ENCODE measurements around the gene NDUFAF2. TPM values are rescaled to one million over a fixed set of nuclear protein-coding genes. Genes with fewer than 3 reads are reported as not detected.

Gene NDUFAF2
- total and polyA plus RNA-seq, 2 of the 8 experiments (the other 6 are each of a cell fraction or from before 2014, with no cell fraction given), result 10.7 to 46.5 TPM

DNA sequence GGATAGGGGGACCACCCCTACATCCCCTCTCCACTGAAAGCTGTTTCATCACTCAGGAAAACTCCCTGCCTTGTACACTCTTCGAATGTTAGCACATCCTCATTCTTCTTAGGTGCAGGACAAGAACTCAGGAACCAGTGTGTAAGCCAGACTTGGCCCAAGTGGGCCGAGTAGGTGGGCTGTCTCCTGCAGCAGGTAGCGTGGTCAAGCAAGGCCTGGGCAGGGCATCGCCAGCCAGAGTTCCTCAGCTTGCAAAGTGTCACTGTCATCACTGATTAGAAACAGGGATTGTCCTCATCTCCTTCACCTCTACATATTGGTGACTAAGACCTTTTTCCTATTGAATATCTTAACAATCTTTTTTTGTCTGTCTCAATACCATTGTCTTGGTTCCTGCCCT is 194.9 kb downstream of the NDUFAF2 start (continued):
- TF ChIP-seq, protein P1, sequence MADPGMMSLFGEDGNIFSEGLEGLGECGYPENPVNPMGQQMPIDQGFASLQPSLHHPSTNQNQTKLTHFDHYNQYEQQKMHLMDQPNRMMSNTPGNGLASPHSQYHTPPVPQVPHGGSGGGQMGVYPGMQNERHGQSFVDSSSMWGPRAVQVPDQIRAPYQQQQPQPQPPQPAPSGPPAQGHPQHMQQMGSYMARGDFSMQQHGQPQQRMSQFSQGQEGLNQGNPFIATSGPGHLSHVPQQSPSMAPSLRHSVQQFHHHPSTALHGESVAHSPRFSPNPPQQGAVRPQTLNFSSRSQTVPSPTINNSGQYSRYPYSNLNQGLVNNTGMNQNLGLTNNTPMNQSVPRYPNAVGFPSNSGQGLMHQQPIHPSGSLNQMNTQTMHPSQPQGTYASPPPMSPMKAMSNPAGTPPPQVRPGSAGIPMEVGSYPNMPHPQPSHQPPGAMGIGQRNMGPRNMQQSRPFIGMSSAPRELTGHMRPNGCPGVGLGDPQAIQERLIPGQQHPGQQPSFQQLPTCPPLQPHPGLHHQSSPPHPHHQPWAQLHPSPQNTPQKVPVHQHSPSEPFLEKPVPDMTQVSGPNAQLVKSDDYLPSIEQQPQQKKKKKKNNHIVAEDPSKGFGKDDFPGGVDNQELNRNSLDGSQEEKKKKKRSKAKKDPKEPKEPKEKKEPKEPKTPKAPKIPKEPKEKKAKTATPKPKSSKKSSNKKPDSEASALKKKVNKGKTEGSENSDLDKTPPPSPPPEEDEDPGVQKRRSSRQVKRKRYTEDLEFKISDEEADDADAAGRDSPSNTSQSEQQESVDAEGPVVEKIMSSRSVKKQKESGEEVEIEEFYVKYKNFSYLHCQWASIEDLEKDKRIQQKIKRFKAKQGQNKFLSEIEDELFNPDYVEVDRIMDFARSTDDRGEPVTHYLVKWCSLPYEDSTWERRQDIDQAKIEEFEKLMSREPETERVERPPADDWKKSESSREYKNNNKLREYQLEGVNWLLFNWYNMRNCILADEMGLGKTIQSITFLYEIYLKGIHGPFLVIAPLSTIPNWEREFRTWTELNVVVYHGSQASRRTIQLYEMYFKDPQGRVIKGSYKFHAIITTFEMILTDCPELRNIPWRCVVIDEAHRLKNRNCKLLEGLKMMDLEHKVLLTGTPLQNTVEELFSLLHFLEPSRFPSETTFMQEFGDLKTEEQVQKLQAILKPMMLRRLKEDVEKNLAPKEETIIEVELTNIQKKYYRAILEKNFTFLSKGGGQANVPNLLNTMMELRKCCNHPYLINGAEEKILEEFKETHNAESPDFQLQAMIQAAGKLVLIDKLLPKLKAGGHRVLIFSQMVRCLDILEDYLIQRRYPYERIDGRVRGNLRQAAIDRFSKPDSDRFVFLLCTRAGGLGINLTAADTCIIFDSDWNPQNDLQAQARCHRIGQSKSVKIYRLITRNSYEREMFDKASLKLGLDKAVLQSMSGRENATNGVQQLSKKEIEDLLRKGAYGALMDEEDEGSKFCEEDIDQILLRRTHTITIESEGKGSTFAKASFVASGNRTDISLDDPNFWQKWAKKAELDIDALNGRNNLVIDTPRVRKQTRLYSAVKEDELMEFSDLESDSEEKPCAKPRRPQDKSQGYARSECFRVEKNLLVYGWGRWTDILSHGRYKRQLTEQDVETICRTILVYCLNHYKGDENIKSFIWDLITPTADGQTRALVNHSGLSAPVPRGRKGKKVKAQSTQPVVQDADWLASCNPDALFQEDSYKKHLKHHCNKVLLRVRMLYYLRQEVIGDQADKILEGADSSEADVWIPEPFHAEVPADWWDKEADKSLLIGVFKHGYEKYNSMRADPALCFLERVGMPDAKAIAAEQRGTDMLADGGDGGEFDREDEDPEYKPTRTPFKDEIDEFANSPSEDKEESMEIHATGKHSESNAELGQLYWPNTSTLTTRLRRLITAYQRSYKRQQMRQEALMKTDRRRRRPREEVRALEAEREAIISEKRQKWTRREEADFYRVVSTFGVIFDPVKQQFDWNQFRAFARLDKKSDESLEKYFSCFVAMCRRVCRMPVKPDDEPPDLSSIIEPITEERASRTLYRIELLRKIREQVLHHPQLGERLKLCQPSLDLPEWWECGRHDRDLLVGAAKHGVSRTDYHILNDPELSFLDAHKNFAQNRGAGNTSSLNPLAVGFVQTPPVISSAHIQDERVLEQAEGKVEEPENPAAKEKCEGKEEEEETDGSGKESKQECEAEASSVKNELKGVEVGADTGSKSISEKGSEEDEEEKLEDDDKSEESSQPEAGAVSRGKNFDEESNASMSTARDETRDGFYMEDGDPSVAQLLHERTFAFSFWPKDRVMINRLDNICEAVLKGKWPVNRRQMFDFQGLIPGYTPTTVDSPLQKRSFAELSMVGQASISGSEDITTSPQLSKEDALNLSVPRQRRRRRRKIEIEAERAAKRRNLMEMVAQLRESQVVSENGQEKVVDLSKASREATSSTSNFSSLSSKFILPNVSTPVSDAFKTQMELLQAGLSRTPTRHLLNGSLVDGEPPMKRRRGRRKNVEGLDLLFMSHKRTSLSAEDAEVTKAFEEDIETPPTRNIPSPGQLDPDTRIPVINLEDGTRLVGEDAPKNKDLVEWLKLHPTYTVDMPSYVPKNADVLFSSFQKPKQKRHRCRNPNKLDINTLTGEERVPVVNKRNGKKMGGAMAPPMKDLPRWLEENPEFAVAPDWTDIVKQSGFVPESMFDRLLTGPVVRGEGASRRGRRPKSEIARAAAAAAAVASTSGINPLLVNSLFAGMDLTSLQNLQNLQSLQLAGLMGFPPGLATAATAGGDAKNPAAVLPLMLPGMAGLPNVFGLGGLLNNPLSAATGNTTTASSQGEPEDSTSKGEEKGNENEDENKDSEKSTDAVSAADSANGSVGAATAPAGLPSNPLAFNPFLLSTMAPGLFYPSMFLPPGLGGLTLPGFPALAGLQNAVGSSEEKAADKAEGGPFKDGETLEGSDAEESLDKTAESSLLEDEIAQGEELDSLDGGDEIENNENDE (IDR thresholded peaks at IDR 0.05; ENCODE audit: insufficient replicate concordance, low read length), result no peak
- TF ChIP-seq EGR1 (IDR thresholded peaks at IDR 0.05; ENCODE audit: borderline replicate concordance, low read depth, low read length), result no peak
